SU-DHL-6 (cell line): ENCODE data around the gene PAWR.

ENCODE experiments used
- H2AFZ ChIP-seq: fragments of 200-600 bp; sonication (generic); 2 replicates; pipeline ENCODE4 v1.6.1; 2014; ENCODE audit warnings: low read depth, mild to moderate bottlenecking, moderate library complexity, mixed read lengths, antibody characterized with exemption, low read length; ENCODE audit not compliant: severe bottlenecking
- H3F3A ChIP-seq: fragments of 200-600 bp; shearing (Covaris generic); 2 replicates; pipeline ENCODE4 v1.6.0; 2016; ENCODE audit warnings: antibody characterized with exemption, mild to moderate bottlenecking; ENCODE audit not compliant: insufficient read depth
- H3K27ac ChIP-seq: fragments of 200-600 bp; sonication (generic); 2 replicates; pipeline ENCODE4 v1.5.1; 2016; ENCODE audit warnings: low read depth, mild to moderate bottlenecking, low read length, moderate library complexity, mixed read lengths
- H3K27me3 ChIP-seq: fragments of 200-600 bp; sonication (generic), shearing (Covaris generic); 2 replicates; pipeline ENCODE4 v1.6.0; 2014; ENCODE audit warnings: mild to moderate bottlenecking, low read length
- H3K36me3 ChIP-seq: fragments of 200-600 bp; sonication (generic); 2 replicates; pipeline ENCODE4 v1.6.1; 2014; ENCODE audit warnings: mild to moderate bottlenecking, low read length, mixed read lengths
- H3K4me2 ChIP-seq: fragments of 300-600, 200-600 bp; shearing (Covaris generic), sonication (generic); 2 replicates; pipeline ENCODE4 v1.6.0; 2014; ENCODE audit warnings: low read length, low read depth, mild to moderate bottlenecking; ENCODE audit not compliant: poor library complexity, severe bottlenecking
- H3K4me3 ChIP-seq: fragments of 200-600 bp; sonication (generic); 2 replicates; pipeline ENCODE4 v1.5.1; 2014; ENCODE audit warnings: antibody characterized with exemption, low read length, mild to moderate bottlenecking, mixed read lengths; ENCODE audit not compliant: insufficient read depth, poor library complexity, severe bottlenecking
- H3K79me2 ChIP-seq: fragments of 200-600 bp; sonication (generic); 2 replicates; pipeline ENCODE4 v1.6.1; 2014; ENCODE audit warnings: mild to moderate bottlenecking, low read length, moderate library complexity; ENCODE audit not compliant: insufficient read depth
- H3K9ac ChIP-seq: fragments of 200-600 bp; sonication (generic); 2 replicates; pipeline ENCODE4 v1.7.0; 2014; ENCODE audit warnings: mild to moderate bottlenecking, low read length
- H3K9me2 ChIP-seq: fragments of 200-600 bp; sonication (generic); replicated peaks from 2 replicates; pipeline ENCODE4 v1.6.1; 2014; ENCODE audit warnings: low read length; ENCODE audit not compliant: insufficient read depth
- H3K9me3 ChIP-seq: fragments of 200-600 bp; sonication (generic); 2 replicates; pipeline ENCODE4 v1.6.1; 2014; ENCODE audit warnings: low read length, mixed read lengths; ENCODE audit not compliant: insufficient read depth
- H4K20me1 ChIP-seq: fragments of 200-600 bp; sonication (generic); 2 replicates; pipeline ENCODE4 v1.6.1; 2014; ENCODE audit warnings: low read depth, mild to moderate bottlenecking, antibody characterized with exemption, low read length, moderate library complexity, mixed read lengths
- EZH2phosphoT487 ChIP-seq: fragments of 200-600 bp; sonication (generic), shearing (Covaris generic); conservative IDR thresholded peaks from 2 replicates; pipeline ENCODE4 v1.6.1; 2018; ENCODE audit warnings: mild to moderate bottlenecking, antibody characterized with exemption, low read length, moderate library complexity, mixed read lengths
- TF ChIP-seq, protein P1 (sequence below): fragments of 200-600 bp; sonication (generic); IDR thresholded peaks from one replicate; pipeline ENCODE4 v1.5.1; 2017; ENCODE audit warnings: antibody characterized with exemption, mild to moderate bottlenecking, low read length, moderate library complexity; ENCODE audit not compliant: insufficient read depth, poor library complexity, severe bottlenecking

Gene PAWR

DNA sequence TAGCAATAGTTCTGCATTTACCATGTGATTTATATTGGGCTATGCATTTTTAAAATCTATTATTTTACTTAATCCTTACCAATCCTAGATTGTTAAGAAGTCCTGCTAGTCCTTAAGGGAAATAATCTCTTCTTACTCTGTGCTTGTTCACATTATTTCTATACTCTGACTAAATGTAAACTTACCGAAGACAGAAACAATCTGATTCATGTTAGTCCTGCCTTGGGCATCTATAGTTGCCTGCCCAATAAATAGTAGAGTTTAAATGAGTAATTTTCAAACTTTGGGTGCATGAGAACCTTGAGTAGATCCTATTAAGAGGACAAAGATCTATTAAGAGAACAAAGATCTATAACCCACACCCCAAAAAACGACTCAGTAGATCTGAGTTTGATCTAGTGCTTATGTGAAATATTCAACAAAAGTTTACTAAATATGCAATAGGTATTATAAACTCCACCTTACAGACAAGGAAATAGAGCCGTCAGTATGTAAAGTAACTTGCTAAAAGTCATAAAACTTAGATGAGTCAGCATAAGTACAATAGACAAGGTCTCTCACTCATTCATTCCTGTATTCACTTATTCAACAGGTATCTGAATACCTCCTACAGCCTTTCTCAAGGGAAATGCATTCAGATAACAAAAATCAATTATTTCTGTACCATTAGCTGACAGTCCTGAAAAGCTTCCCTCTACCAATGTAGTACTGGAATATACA lies 127.6 kb downstream of the PAWR start:
- H4K20me1 ChIP-seq: no peaks in the 10 kb centered on the region
- no peak overlapping the region for H2AFZ ChIP-seq
- H3K27me3 ChIP-seq: no peaks in the 10 kb centered on the region
- H3K4me2 ChIP-seq: no peak overlapping the region
- no peak overlapping the region for H3K9ac ChIP-seq
- H3K36me3 ChIP-seq: peaks cover 11% of the 10 kb centered on the region; the same call in 1 of the 2 replicates
- H3K27ac ChIP-seq: no peak overlapping the region
- no peaks in the 10 kb centered on the region for H3K9me2 ChIP-seq
- TF ChIP-seq, protein P1, sequence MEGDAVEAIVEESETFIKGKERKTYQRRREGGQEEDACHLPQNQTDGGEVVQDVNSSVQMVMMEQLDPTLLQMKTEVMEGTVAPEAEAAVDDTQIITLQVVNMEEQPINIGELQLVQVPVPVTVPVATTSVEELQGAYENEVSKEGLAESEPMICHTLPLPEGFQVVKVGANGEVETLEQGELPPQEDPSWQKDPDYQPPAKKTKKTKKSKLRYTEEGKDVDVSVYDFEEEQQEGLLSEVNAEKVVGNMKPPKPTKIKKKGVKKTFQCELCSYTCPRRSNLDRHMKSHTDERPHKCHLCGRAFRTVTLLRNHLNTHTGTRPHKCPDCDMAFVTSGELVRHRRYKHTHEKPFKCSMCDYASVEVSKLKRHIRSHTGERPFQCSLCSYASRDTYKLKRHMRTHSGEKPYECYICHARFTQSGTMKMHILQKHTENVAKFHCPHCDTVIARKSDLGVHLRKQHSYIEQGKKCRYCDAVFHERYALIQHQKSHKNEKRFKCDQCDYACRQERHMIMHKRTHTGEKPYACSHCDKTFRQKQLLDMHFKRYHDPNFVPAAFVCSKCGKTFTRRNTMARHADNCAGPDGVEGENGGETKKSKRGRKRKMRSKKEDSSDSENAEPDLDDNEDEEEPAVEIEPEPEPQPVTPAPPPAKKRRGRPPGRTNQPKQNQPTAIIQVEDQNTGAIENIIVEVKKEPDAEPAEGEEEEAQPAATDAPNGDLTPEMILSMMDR: no peak
- no peak overlapping the region for H3K4me3 ChIP-seq
- H3F3A ChIP-seq: no peaks in the 10 kb centered on the region
- H3K9me3 ChIP-seq: no peaks in the 10 kb centered on the region
- no peaks in the 10 kb centered on the region for H3K79me2 ChIP-seq

DNA sequence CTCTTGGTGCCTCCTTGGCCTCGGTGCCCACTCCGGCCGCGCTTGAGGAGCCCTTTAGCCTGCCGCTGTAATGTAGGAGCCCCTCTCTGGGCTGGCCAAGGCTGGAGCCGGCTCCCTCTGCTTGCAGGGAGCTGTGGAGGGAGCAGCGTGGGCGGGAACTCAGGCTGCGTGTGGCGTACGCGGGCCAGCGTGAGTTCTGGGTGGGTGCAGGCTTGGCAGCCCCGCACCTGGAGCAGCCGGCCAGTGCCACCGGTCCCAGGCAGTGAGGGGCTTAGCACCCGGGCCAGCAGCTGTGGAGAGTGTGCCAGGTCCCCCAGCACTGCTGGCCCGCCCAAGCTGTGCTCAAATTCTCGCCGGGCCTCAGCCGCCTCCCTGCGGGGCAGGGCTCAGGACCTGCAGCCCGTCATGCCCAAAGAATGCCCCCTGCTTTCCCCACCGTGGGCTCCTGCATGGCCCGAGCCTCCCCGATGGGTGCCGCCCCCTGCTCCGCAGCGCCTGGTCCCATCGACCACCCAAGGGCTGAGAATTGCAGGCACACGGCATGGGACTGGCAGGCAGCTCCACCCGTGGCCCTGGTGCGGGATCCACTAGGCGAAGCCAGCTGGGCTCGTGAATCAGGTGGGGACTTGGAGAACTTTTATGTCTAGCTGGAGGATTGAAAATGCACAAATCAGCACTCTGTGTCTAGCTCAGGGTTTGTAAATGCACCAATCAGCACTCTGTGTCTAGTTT lies 129.2 kb downstream of the PAWR start:
- peaks cover 9% of the 10 kb centered on the region; the same call in 1 of the 2 replicates for H3K36me3 ChIP-seq
- no peak overlapping the region for H3K4me2 ChIP-seq
- H3K9ac ChIP-seq: no peak overlapping the region
- no peak overlapping the region for H2AFZ ChIP-seq
- no peak overlapping the region for H3K27ac ChIP-seq
- no peaks in the 10 kb centered on the region for H3F3A ChIP-seq
- H3K79me2 ChIP-seq: no peaks in the 10 kb centered on the region
- no peaks in the 10 kb centered on the region for H3K9me2 ChIP-seq
- H3K9me3 ChIP-seq: no peaks in the 10 kb centered on the region
- no peaks in the 10 kb centered on the region for H3K27me3 ChIP-seq
- no peak overlapping the region for H3K4me3 ChIP-seq
- TF ChIP-seq EZH2phosphoT487: no peak
- TF ChIP-seq, protein P1: no peak
- H4K20me1 ChIP-seq: no peaks in the 10 kb centered on the region

DNA sequence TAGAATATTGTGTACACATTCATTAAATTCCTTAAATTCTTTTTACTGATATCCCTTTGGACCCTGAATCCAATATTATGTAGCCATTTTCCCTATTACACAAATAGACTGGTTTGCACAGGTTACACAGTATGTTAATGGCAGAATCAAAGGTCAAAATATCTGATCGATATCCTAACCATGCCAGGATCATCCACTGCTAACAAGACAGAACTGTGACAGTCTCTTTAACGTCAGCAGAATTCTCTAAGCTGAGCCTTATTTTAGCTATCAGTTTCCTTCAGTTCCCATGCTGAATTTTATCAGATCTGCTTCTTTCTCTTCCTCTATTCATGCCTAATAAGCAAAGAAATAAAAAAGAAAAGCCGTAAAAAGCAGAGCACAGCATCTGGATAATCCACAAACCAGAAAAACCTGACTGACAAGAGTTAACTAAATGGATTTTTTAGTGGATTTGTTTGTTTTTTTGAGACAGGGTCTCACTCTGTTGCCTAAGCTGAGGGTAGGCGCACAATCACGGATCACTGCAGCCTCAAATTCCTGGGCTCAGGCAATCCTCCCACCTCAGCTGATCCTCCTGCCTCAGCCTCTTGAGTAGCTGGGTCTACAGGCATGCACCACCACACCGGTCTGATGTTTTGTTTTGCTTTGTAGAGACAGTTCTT lies 130.4 kb downstream of the PAWR start:
- Histone ChIP-seq H2AFZ (no peak overlapping the region), H3K27ac (no peak overlapping the region), H3K9me2 (no peaks in the 10 kb centered on the region), H3K36me3 (peaks cover 5% of the 10 kb centered on the region; the same call in 1 of the 2 replicates), H3K9ac (no peak overlapping the region), H3K4me2 (no peak overlapping the region), H4K20me1 (no peaks in the 10 kb centered on the region), H3F3A (no peaks in the 10 kb centered on the region), H3K4me3 (no peak overlapping the region), H3K27me3 (no peaks in the 10 kb centered on the region), H3K9me3 (no peaks in the 10 kb centered on the region), H3K79me2 (no peaks in the 10 kb centered on the region)
- TF ChIP-seq, protein P1: no peak
- no peak for TF ChIP-seq EZH2phosphoT487
